Vagina (tissue), 2 donors: ENCODE measurements around the gene TMTC3. TPM values are rescaled to one million over a fixed set of nuclear protein-coding genes. Genes with fewer than 3 reads are reported as not detected.

Source experiments
- DNase-seq, 2 donors: peaks; one replicate each; pipeline ENCODE4 v3.0.0-alpha.2; 2017; ENCODE audit errors: extremely low spot score in 2 of 2
- H3K27ac ChIP-seq: fragments of 200-600 bp; sonication (generic); one replicate; pipeline ENCODE4 v1.5.1; 2019
- H3K27me3 ChIP-seq: fragments of 200-600 bp; sonication (generic); one replicate; pipeline ENCODE4 v1.5.1; 2019
- H3K36me3 ChIP-seq, 2 donors: fragments of 200-600 bp; sonication (generic); one replicate each; pipeline ENCODE4 v1.5.1; 2017 to 2019
- H3K4me1 ChIP-seq: fragments of 200-600 bp; sonication (generic); one replicate; pipeline ENCODE4 v1.5.1; 2019
- H3K4me3 ChIP-seq, 2 donors: fragments of 200-600 bp; sonication (generic); 1 replicate in 1 of 2; 2 replicates in 1 of 2; pipeline ENCODE4 v1.5.1; 2016 to 2019
- H3K9me3 ChIP-seq: fragments of 200-600 bp; sonication (generic); one replicate; pipeline ENCODE4 v1.5.1; 2019
- POLR2A ChIP-seq, 2 donors: fragments of 450-650 bp; IDR thresholded peaks; one replicate each; pipeline ENCODE4 v1.6.1; 2017; ENCODE audit warnings: antibody characterized with exemption in 2 of 2, mild to moderate bottlenecking in 2 of 2, moderate library complexity in 2 of 2
- POLR2AphosphoS5 ChIP-seq, 2 donors: sonication (generic); formaldehyde crosslinking; IDR thresholded peaks; one replicate each; pipeline ENCODE4 v1.9.0; 2017; ENCODE audit warnings: antibody characterized with exemption in 2 of 2, mild to moderate bottlenecking in 2 of 2, low read depth in 1 of 2; ENCODE audit not compliant: insufficient read depth in 1 of 2
- intact Hi-C: fragments of 100-400 bp; cut with DNase I; formaldehyde crosslinking; loops from one replicate; pipeline ENCODE4 v1.15.1; 2023
- total RNA-seq: library from RNA; depleted of rRNA; stranded (reverse); fragments of >200 nt; gene quantifications from one replicate; pipeline ENCODE4 v1.2.3, GENCODE V29; 2016
- TF ChIP-seq, protein P1 (sequence below), 3 experiments: fragments of 450-650 bp in 2 of 3; fragments of 200-600 bp in 1 of 3; sonication (generic) in 1 of 3; IDR thresholded peaks; one replicate each; pipeline ENCODE4 v1.5.1; 2017 to 2019; ENCODE audit warnings: antibody characterized with exemption in 3 of 3, mild to moderate bottlenecking in 2 of 3, moderate library complexity in 2 of 3

Gene TMTC3
- total RNA-seq, 1 donor from 2014 or later: 14.2 TPM

DNA sequence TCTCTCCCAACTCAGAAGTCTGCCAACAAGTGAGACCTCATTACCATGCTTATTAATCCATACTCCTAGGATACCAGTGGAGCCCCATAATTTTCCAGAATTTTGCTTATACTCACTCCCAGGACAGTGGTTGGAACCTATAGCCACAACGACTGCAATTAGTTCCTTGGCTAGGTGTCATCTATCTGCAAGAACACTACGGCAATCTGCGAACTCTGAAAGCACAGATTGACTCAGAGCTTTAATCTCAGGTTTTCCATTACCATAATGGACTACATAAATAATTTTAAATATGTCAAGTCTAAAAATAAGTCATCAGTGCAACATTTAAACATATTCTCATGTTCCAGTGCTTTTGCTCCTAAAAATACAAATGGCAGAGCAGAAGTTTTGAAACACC lies 33.4 kb downstream of the TMTC3 start:
- Histone ChIP-seq H3K36me3 (peaks cover 0 to 45% of the 10 kb centered on the region in 2 donors), H3K27ac (no peak overlapping the region), H3K4me3 (no peak overlapping the region), H3K4me1 (no peaks in the 10 kb centered on the region), H3K27me3 (no peaks in the 10 kb centered on the region), H3K9me3 (no peaks in the 10 kb centered on the region)
- no peak for DNase-seq
- intact Hi-C loops: no loop called here
- no peak for TF ChIP-seq POLR2A (IDR thresholded peaks at IDR 0.05)
- no peak for TF ChIP-seq POLR2AphosphoS5 (IDR thresholded peaks at IDR 0.05; ENCODE audit: insufficient read depth in 1 of 2, low read depth in 1 of 2)
- TF ChIP-seq, protein P1, sequence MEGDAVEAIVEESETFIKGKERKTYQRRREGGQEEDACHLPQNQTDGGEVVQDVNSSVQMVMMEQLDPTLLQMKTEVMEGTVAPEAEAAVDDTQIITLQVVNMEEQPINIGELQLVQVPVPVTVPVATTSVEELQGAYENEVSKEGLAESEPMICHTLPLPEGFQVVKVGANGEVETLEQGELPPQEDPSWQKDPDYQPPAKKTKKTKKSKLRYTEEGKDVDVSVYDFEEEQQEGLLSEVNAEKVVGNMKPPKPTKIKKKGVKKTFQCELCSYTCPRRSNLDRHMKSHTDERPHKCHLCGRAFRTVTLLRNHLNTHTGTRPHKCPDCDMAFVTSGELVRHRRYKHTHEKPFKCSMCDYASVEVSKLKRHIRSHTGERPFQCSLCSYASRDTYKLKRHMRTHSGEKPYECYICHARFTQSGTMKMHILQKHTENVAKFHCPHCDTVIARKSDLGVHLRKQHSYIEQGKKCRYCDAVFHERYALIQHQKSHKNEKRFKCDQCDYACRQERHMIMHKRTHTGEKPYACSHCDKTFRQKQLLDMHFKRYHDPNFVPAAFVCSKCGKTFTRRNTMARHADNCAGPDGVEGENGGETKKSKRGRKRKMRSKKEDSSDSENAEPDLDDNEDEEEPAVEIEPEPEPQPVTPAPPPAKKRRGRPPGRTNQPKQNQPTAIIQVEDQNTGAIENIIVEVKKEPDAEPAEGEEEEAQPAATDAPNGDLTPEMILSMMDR (IDR thresholded peaks at IDR 0.05): no peak

- intact Hi-C loops: no loop called here
- H3K36me3 ChIP-seq: peaks cover 0 to 54% of the 10 kb centered on the region in 2 donors
- H3K4me3 ChIP-seq: no peak overlapping the region
- no peaks in the 10 kb centered on the region for H3K27me3 ChIP-seq
- H3K9me3 ChIP-seq: no peaks in the 10 kb centered on the region
- no peak for DNase-seq
- H3K4me1 ChIP-seq: no peaks in the 10 kb centered on the region
- no peak overlapping the region for H3K27ac ChIP-seq
- TF ChIP-seq POLR2A (IDR thresholded peaks at IDR 0.05) (no peak), POLR2AphosphoS5 (IDR thresholded peaks at IDR 0.05; ENCODE audit: insufficient read depth in 1 of 2, low read depth in 1 of 2) (no peak)
- TF ChIP-seq, protein P1 (IDR thresholded peaks at IDR 0.05): no peak
Observed at GRCh38 chr12:88179436-88180014, 37.4 kb downstream of the TMTC3 start.

GRCh38 chr12:88181881-88182280 lies 39.8 kb downstream of the TMTC3 start:
- H3K27me3 ChIP-seq: no peaks in the 10 kb centered on the region
- H3K4me3 ChIP-seq: no peak overlapping the region
- peaks cover 0 to 39% of the 10 kb centered on the region in 2 donors for H3K36me3 ChIP-seq
- H3K9me3 ChIP-seq: no peaks in the 10 kb centered on the region
- intact Hi-C loops: no loop called here
- no peak for DNase-seq
- no peak overlapping the region for H3K27ac ChIP-seq
- TF ChIP-seq POLR2A (IDR thresholded peaks at IDR 0.05): no peak
- TF ChIP-seq, protein P1 (IDR thresholded peaks at IDR 0.05): no peak
- no peak for TF ChIP-seq POLR2AphosphoS5 (IDR thresholded peaks at IDR 0.05; ENCODE audit: insufficient read depth in 1 of 2, low read depth in 1 of 2)
- no peaks in the 10 kb centered on the region for H3K4me1 ChIP-seq

GRCh38 chr12:88182416-88182815 lies 40.3 kb downstream of the TMTC3 start:
- DNase-seq: no peak
- H3K9me3 ChIP-seq: no peaks in the 10 kb centered on the region
- H3K27me3 ChIP-seq: no peaks in the 10 kb centered on the region
- H3K36me3 ChIP-seq: peaks cover 0 to 34% of the 10 kb centered on the region in 2 donors
- no peaks in the 10 kb centered on the region for H3K4me1 ChIP-seq
- intact Hi-C loops: no loop called here
- no peak for TF ChIP-seq POLR2A (IDR thresholded peaks at IDR 0.05)
- TF ChIP-seq, protein P1 (IDR thresholded peaks at IDR 0.05): no peak
- TF ChIP-seq POLR2AphosphoS5 (IDR thresholded peaks at IDR 0.05; ENCODE audit: insufficient read depth in 1 of 2, low read depth in 1 of 2): no peak
- H3K4me3 ChIP-seq: no peak overlapping the region
- no peak overlapping the region for H3K27ac ChIP-seq

GRCh38 chr12:88184196-88184595 lies 42.1 kb downstream of the TMTC3 start:
- H3K27me3 ChIP-seq: no peaks in the 10 kb centered on the region
- H3K4me3 ChIP-seq: no peak overlapping the region
- no peak overlapping the region for H3K27ac ChIP-seq
- DNase-seq: no peak
- intact Hi-C loops: no loop called here
- TF ChIP-seq POLR2A (IDR thresholded peaks at IDR 0.05): no peak
- TF ChIP-seq, protein P1 (IDR thresholded peaks at IDR 0.05): no peak
- TF ChIP-seq POLR2AphosphoS5 (IDR thresholded peaks at IDR 0.05; ENCODE audit: insufficient read depth in 1 of 2, low read depth in 1 of 2): no peak
- no peaks in the 10 kb centered on the region for H3K4me1 ChIP-seq
- H3K9me3 ChIP-seq: no peaks in the 10 kb centered on the region
- H3K36me3 ChIP-seq: peaks cover 0 to 32% of the 10 kb centered on the region in 2 donors
